ENCODE measurements around the gene SERPINH1.
A peak's percentile ranks its signal among the peaks of the same experiment; 100 is the strongest.

The SERPINH1 gene

GRCh38 chr11:75562048-75562835 lies at the start of gene SERPINH1:
TSS of gene SERPINH1 (plus strand) at chr11:75562253. CDS start at chr11:75566350, 4,097 bp downstream.
- in situ Hi-C loops (cut with MboI; ENCODE audit: low sequenced_read_pairs, unreplicated experiment): no loop called here
- TF ChIP-seq CTCF (IDR thresholded peaks at IDR 0.05; ENCODE audit: borderline replicate concordance, control extremely low read depth, extremely low read depth, insufficient read depth, missing control alignments): no peak
- DNase-seq (ENCODE audit: low spot score): peak; percentile 92

GRCh38 chr11:75513250-75513649 lies 48.8 kb upstream of the SERPINH1 start:
- in situ Hi-C loops (cut with MboI; ENCODE audit: low sequenced_read_pairs, unreplicated experiment): no loop called here
- no peak for TF ChIP-seq CTCF (IDR thresholded peaks at IDR 0.05; ENCODE audit: borderline replicate concordance, control extremely low read depth, extremely low read depth, insufficient read depth, missing control alignments)
- DNase-seq (ENCODE audit: low spot score): no peak

GRCh38 chr11:75514596-75514995 lies 47.5 kb upstream of the SERPINH1 start:
- no peak for TF ChIP-seq CTCF (IDR thresholded peaks at IDR 0.05; ENCODE audit: borderline replicate concordance, control extremely low read depth, extremely low read depth, insufficient read depth, missing control alignments)
- DNase-seq (ENCODE audit: low spot score): no peak
- in situ Hi-C loops (cut with MboI; ENCODE audit: low sequenced_read_pairs, unreplicated experiment): no loop called here

GRCh38 chr11:75516140-75516539 lies 45.9 kb upstream of the SERPINH1 start:
- no peak for DNase-seq (ENCODE audit: low spot score)
- no peak for TF ChIP-seq CTCF (IDR thresholded peaks at IDR 0.05; ENCODE audit: borderline replicate concordance, control extremely low read depth, extremely low read depth, insufficient read depth, missing control alignments)
- in situ Hi-C loops (cut with MboI; ENCODE audit: low sequenced_read_pairs, unreplicated experiment): no loop called here

GRCh38 chr11:75516886-75517285 lies 45.2 kb upstream of the SERPINH1 start:
- no peak for TF ChIP-seq CTCF (IDR thresholded peaks at IDR 0.05; ENCODE audit: borderline replicate concordance, control extremely low read depth, extremely low read depth, insufficient read depth, missing control alignments)
- in situ Hi-C loops (cut with MboI; ENCODE audit: low sequenced_read_pairs, unreplicated experiment): no loop called here
- DNase-seq (ENCODE audit: low spot score): no peak

- TF ChIP-seq CTCF (IDR thresholded peaks at IDR 0.05; ENCODE audit: borderline replicate concordance, control extremely low read depth, extremely low read depth, insufficient read depth, missing control alignments): no peak
- DNase-seq (ENCODE audit: low spot score): no peak
- in situ Hi-C loops (cut with MboI; ENCODE audit: low sequenced_read_pairs, unreplicated experiment): no loop called here
These were observed 43.9 kb upstream of the SERPINH1 start for GRCh38 chr11:75518204-75518549.
